H1 (cell line): ENCODE measurements around the gene RNF41. TPM values are rescaled to one million over a fixed set of nuclear protein-coding genes. Genes with fewer than 3 reads are reported as not detected.

ENCODE experiments used
- CTCF ChIA-PET: fragments of 300-600 bp; sonication (Branson Sonifier 250); formaldehyde crosslinking; loops from one replicate; lab custom pipeline; 2021; ENCODE audit not compliant: partially characterized antibody; lab: Charles Lee
- POLR2A ChIA-PET: fragments of 300-600 bp; sonication (Branson Sonifier 250); formaldehyde crosslinking; loops from one replicate; lab custom pipeline; 2021; ENCODE audit warnings: inconsistent platforms; ENCODE audit not compliant: partially characterized antibody; lab: Charles Lee
- DNase-seq, 2 experiments: peaks; one replicate each; pipeline versions ENCODE4 v3.0.0 to v3.0.0-alpha.2; 2010 to 2022; ENCODE audit warnings: low spot score in 2 of 2, low read depth in 1 of 2, mixed read lengths in 1 of 2
- FAIRE-seq: peaks from 2 replicates; lab custom pipeline; 2011; peaks lifted over from hg19 to GRCh38; lab: Jason Lieb, UNC
- H2AFZ ChIP-seq: 2 replicates; pipeline ENCODE4 v1.8.1; 2012; ENCODE audit warnings: low read length, inconsistent platforms
- H2AK5ac ChIP-seq: 2 replicates; pipeline ENCODE4 v1.6.1; 2013; ENCODE audit warnings: low read depth, low read length
- H2BK120ac ChIP-seq: replicated peaks from 2 replicates; pipeline ENCODE3; 2013; ENCODE audit warnings: low read depth, low read length, inconsistent platforms
- H2BK12ac ChIP-seq: 2 replicates; pipeline ENCODE4 v1.6.1; 2013; ENCODE audit warnings: low read depth, low read length
- H2BK15ac ChIP-seq: 2 replicates; pipeline ENCODE4 v1.6.1; 2013; ENCODE audit warnings: low read length
- H2BK20ac ChIP-seq: 2 replicates; pipeline ENCODE4 v1.6.1; 2013; ENCODE audit warnings: low read length
- H2BK5ac ChIP-seq: 2 replicates; pipeline ENCODE4 v1.6.1; 2013; ENCODE audit warnings: low read depth, low read length
- H3K14ac ChIP-seq: 2 replicates; pipeline ENCODE4 v1.6.1; 2013; ENCODE audit warnings: inconsistent platforms; ENCODE audit not compliant: insufficient read length
- H3K18ac ChIP-seq: 2 replicates; pipeline ENCODE4 v1.6.1; 2013; ENCODE audit warnings: low read length; ENCODE audit errors: extremely low read depth
- H3K23ac ChIP-seq: 2 replicates; pipeline ENCODE4 v1.6.1; 2013; ENCODE audit warnings: inconsistent platforms; ENCODE audit not compliant: insufficient read length
- H3K23me2 ChIP-seq: 2 replicates; pipeline ENCODE4 v1.6.1; 2013; ENCODE audit warnings: low read depth, low read length
- H3K27ac ChIP-seq: 2 replicates; pipeline ENCODE4 v1.6.1; 2011; ENCODE audit warnings: low read depth, low read length, inconsistent platforms
- H3K27me3 ChIP-seq, 4 experiments: replicated peaks in 1 of 4; 1 replicate in 1 of 4; 2 replicates in 3 of 4; pipeline versions ENCODE4 v1.6.1 to v1.8.1; 2011 to 2013; ENCODE audit warnings: low read length in 3 of 4, mild to moderate bottlenecking in 3 of 4, inconsistent platforms in 2 of 4, mixed read lengths in 2 of 4, moderate library complexity in 1 of 4; ENCODE audit not compliant: control insufficient read depth in 3 of 4, insufficient read depth in 3 of 4; ENCODE audit errors: extremely low read depth in 1 of 4
- H3K36me3 ChIP-seq, 4 experiments: 2 replicates each; pipeline versions ENCODE4 v1.6.1 to v1.8.1; 2011 to 2013; ENCODE audit warnings: mild to moderate bottlenecking in 4 of 4, low read length in 3 of 4, moderate library complexity in 2 of 4, control low read depth in 1 of 4, inconsistent platforms in 1 of 4; ENCODE audit not compliant: insufficient read depth in 4 of 4, control insufficient read depth in 2 of 4
- H3K4ac ChIP-seq: replicated peaks from 2 replicates; pipeline ENCODE3; 2013; ENCODE audit warnings: low read length, low read depth, mixed read lengths, inconsistent platforms; ENCODE audit not compliant: insufficient read length
- H3K4me1 ChIP-seq, 4 experiments: replicated peaks in 1 of 4; 1 replicate in 1 of 4; 2 replicates in 3 of 4; pipeline versions ENCODE4 v1.6.1 to v1.8.1; 2011 to 2013; ENCODE audit warnings: low read length in 3 of 4, inconsistent platforms in 2 of 4, mixed read lengths in 1 of 4; ENCODE audit not compliant: insufficient read depth in 4 of 4, control insufficient read depth in 3 of 4
- H3K4me2 ChIP-seq, 2 experiments: 2 replicates each; pipeline versions ENCODE4 v1.6.1 to v1.8.1; 2011 to 2013; ENCODE audit warnings: low read depth in 2 of 2, low read length in 2 of 2, control low read depth in 1 of 2, inconsistent platforms in 1 of 2, mild to moderate bottlenecking in 1 of 2; ENCODE audit not compliant: insufficient read depth in 1 of 2
- H3K4me3 ChIP-seq, 4 experiments: fragments of 200-600, 300-600 bp in 1 of 4; sonication (generic), shearing (Covaris generic), sonication (Bioruptor Twin) in 1 of 4; 2 replicates each; pipeline versions ENCODE4 v1.5.1 to v1.8.1; 2011 to 2016; ENCODE audit warnings: low read length in 4 of 4, low read depth in 3 of 4, control low read depth in 2 of 4, inconsistent platforms in 2 of 4, mild to moderate bottlenecking in 2 of 4, mixed read lengths in 1 of 4, moderate library complexity in 1 of 4; ENCODE audit not compliant: insufficient read depth in 2 of 4; ENCODE audit errors: extremely low read depth in 1 of 4
- H3K56ac ChIP-seq: replicated peaks from 2 replicates; pipeline ENCODE3; 2013; ENCODE audit warnings: low read depth, mild to moderate bottlenecking, mixed read lengths, low read length, inconsistent platforms; ENCODE audit not compliant: insufficient read length
- H3K79me1 ChIP-seq: 2 replicates; pipeline ENCODE4 v1.6.1; 2013; ENCODE audit warnings: low read depth, low read length, control low read depth
- H3K79me2 ChIP-seq, 2 experiments: 2 replicates each; pipeline versions ENCODE4 v1.6.1 to v1.8.1; 2012 to 2013; ENCODE audit warnings: low read length in 2 of 2, mild to moderate bottlenecking in 2 of 2, inconsistent platforms in 1 of 2; ENCODE audit not compliant: insufficient read depth in 2 of 2, control insufficient read depth in 1 of 2
- H3K9ac ChIP-seq, 4 experiments: replicated peaks in 1 of 4; 1 replicate in 1 of 4; 2 replicates in 3 of 4; pipeline versions ENCODE4 v1.6.1 to v1.8.1; 2011 to 2013; ENCODE audit warnings: low read depth in 3 of 4, low read length in 3 of 4, control low read depth in 2 of 4, mild to moderate bottlenecking in 2 of 4, moderate library complexity in 2 of 4, inconsistent platforms in 1 of 4; ENCODE audit errors: extremely low read depth in 1 of 4
- H3K9me3 ChIP-seq, 2 experiments: 2 replicates each; pipeline versions ENCODE4 v1.6.1 to v1.8.1; 2012 to 2013; ENCODE audit warnings: mild to moderate bottlenecking in 2 of 2, moderate library complexity in 2 of 2, control low read depth in 1 of 2, inconsistent platforms in 1 of 2, low read depth in 1 of 2, low read length in 1 of 2, mixed read lengths in 1 of 2; ENCODE audit not compliant: insufficient read depth in 2 of 2
- H4K20me1 ChIP-seq, 2 experiments: replicated peaks in 1 of 2; 2 replicates each; pipeline versions ENCODE3 to v1.8.1; 2011 to 2013; ENCODE audit warnings: inconsistent platforms in 2 of 2, low read length in 2 of 2, mild to moderate bottlenecking in 1 of 2; ENCODE audit not compliant: insufficient read depth in 2 of 2, control insufficient read depth in 1 of 2
- H4K5ac ChIP-seq: 2 replicates; pipeline ENCODE4 v1.6.1; 2013; ENCODE audit warnings: low read length, low read depth, mixed read lengths, inconsistent platforms; ENCODE audit not compliant: insufficient read length
- H4K8ac ChIP-seq: 2 replicates; pipeline ENCODE4 v1.8.0; 2013; ENCODE audit warnings: mild to moderate bottlenecking, moderate library complexity, low read length, inconsistent platforms; ENCODE audit not compliant: insufficient read depth; ENCODE audit errors: extremely low read depth
- H4K91ac ChIP-seq: replicated peaks from 2 replicates; pipeline ENCODE3; 2013; ENCODE audit warnings: low read length, mixed read lengths, inconsistent platforms; ENCODE audit not compliant: insufficient read length
- CTBP2 ChIP-seq: IDR thresholded peaks from 2 replicates; pipeline ENCODE4 v1.7.0; 2011; ENCODE audit warnings: borderline replicate concordance, mild to moderate bottlenecking, moderate library complexity, mixed read lengths, low read length; ENCODE audit not compliant: insufficient read depth, insufficient read length
- CTCF ChIP-seq, 3 experiments: IDR thresholded peaks; 1 replicate in 2 of 3; 2 replicates in 1 of 3; pipeline versions ENCODE4 v1.5.1 to v1.6.1; 2011; ENCODE audit warnings: low read length in 3 of 3, mild to moderate bottlenecking in 3 of 3, inconsistent platforms in 2 of 3, low read depth in 1 of 3, moderate library complexity in 1 of 3; ENCODE audit not compliant: insufficient read depth in 1 of 3; ENCODE audit errors: control extremely low read depth in 1 of 3
- KDM1A ChIP-seq: fragments of 200-600, 300-600 bp; sonication (generic); IDR thresholded peaks from 2 replicates; pipeline ENCODE4 v1.7.1; 2016; ENCODE audit warnings: mild to moderate bottlenecking, low read length, borderline replicate concordance
- MAX ChIP-seq: IDR thresholded peaks from 2 replicates; pipeline ENCODE4 v1.6.1; 2012; ENCODE audit warnings: inconsistent platforms
- USF2 ChIP-seq: IDR thresholded peaks from 2 replicates; pipeline ENCODE4 v1.6.1; 2011; ENCODE audit warnings: low read length, improper control_type of control experiment
- WGBS, 2 experiments: shearing (Covaris generic) in 1 of 2; methylation state at CpG; one replicate each; pipeline versions ENCODE4 v1.1.6 to v1.1.7; 2013 to 2015; ENCODE audit warnings: low lambda C conversion rate in 2 of 2, mixed read lengths in 2 of 2, inconsistent platforms in 1 of 2, low coverage in 1 of 2, missing lambda C conversion rate in 1 of 2; ENCODE audit not compliant: insufficient replicate concordance in 2 of 2, insufficient coverage in 1 of 2, insufficient read length in 1 of 2; ENCODE audit errors: extremely low coverage in 1 of 2, missing lambda C conversion rate in 1 of 2; 5-methylcytosine and 5-hydroxymethylcytosine counted together
- polyA plus RNA-seq, 7 experiments: library from polyadenylated mRNA; depleted of rRNA in 3 of 7; stranded (reverse) in 5 of 7; unstranded in 2 of 7; fragments of >200 nt in 5 of 7; fragments of 200-250 nt in 2 of 7; gene quantifications; 1 replicate in 5 of 7; 2 replicates in 1 of 7; 4 replicates in 1 of 7; pipeline versions ENCODE4 v1.2.1 to v1.2.3, GENCODE V29; 2011 to 2013; ENCODE audit warnings: missing spikeins in 2 of 7, mixed read lengths in 2 of 7
- total RNA-seq: library from RNA; stranded (reverse); fragmentation: NEBNext Ultra II Directional; extraction: Animal tissue kit (Norgen Biotek cat#: 25700); gene quantifications from 2 replicates; pipeline ENCODE4 v1.2.1, GENCODE V29; 2021

RNF41 gene
- total and polyA plus RNA-seq, 2 of the 8 experiments (the other 6 are each of a cell fraction or from before 2014, with no cell fraction given): 55.5 to 98.6 TPM

GRCh38 chr12:56257071-56257470 is 35.3 kb upstream of the RNF41 start:
- no peak for TF ChIP-seq KDM1A
- 0 out of 4 replicates have a peak, but pooled peaks of 1 of the 3 experiments have one; percentile 7 for TF ChIP-seq CTCF (IDR thresholded peaks at IDR 0.05; ENCODE audit: control extremely low read depth in 1 of 3, insufficient read depth in 1 of 3, low read depth in 1 of 3, low read length in 3 of 3)
- TF ChIP-seq USF2: 0 out of 2 replicates have a peak, but pooled peaks have one; percentile 3
- TF ChIP-seq CTBP2: no peak
- TF ChIP-seq MAX: no peak
- TF ChIP-seq, all 59 proteins: peak for 2
- CTCF ChIA-PET: interaction anchor here (0.6 to 6.4 kb wide), 17 partner anchors 10 to 138 kb away, joined by 3 to 47 read pairs (median 12); partner anchors contain the start of genes COQ10A, RNF41, SMARCC2 and ZC3H10
- DNase-seq: no peak

More at GRCh38 chr12:56257071-56257470, 35.3 kb upstream of the RNF41 start:
- Histone ChIP-seq H3K14ac (no peak overlapping the region), H3K4ac (no peak overlapping the region), H3K79me1 (peaks cover 7% of the 10 kb centered on the region), H3K23ac (no peak overlapping the region), H4K8ac (no peak overlapping the region), H3K27me3 (no peaks in the 10 kb centered on the region), H2BK120ac (no peak overlapping the region), H2BK5ac (peak overlapping the region; percentile 22; the same call in 1 of the 2 replicates), H3K23me2 (peaks cover 11% of the 10 kb centered on the region; the same call in 1 of the 2 replicates), H3K56ac (no peak overlapping the region), H2BK12ac (no peak overlapping the region), H3K9ac (peak overlapping the region in 1 of 4 experiments; percentile 42; a peak in 1 of 7 replicates), H3K27ac (no peak overlapping the region), H3K18ac (no peak overlapping the region), H4K20me1 (peaks cover 5 to 9% of the 10 kb centered on the region in 2 experiments), H3K4me3 (peak overlapping the region; percentile 60 to 96 (median 88)), H3K36me3 (peaks cover 23 to 43% (median 28%) of the 10 kb centered on the region in 4 experiments), H3K9me3 (no peaks in the 10 kb centered on the region), H2AFZ (no peak overlapping the region), H2BK20ac (no peak overlapping the region), H4K5ac (peak overlapping the region; percentile 4), H2BK15ac (no peak overlapping the region), H3K79me2 (peaks cover 0 to 8% of the 10 kb centered on the region in 2 experiments; a peak in 1 of 4 replicates), H3K4me1 (peaks cover 8 to 17% (median 13%) of the 10 kb centered on the region in 4 experiments), H4K91ac (no peak overlapping the region), H2AK5ac (no peak overlapping the region), H3K4me2 (peak overlapping the region; percentile 83 to 89)
- 26% methylated on average over 8 of the region's 8 CpGs; no CpG with 5 or more reads in 1 of the 2 experiments for WGBS, 2 experiments
- FAIRE-seq: no peak
- POLR2A ChIA-PET: interaction anchor here (0.6 to 3.8 kb wide), 24 partner anchors 10 to 380 kb away, joined by 3 to 41 read pairs (median 4); partner anchors contain the start of genes COQ10A, CS, MYL6 and RNF41
